Femur (tissue), 1 donor: Measurements from ENCODE around the gene CNTLN.
"Not testable (repeated sequence)": the region's sequence is repeated elsewhere in the genome, so short reads cannot be mapped to it uniquely, and the experiment has no call there.

ENCODE experiments used
- DNase-seq: peaks from one replicate; pipeline ENCODE4 v3.0.0-alpha.2; 2017

Gene CNTLN

DNA sequence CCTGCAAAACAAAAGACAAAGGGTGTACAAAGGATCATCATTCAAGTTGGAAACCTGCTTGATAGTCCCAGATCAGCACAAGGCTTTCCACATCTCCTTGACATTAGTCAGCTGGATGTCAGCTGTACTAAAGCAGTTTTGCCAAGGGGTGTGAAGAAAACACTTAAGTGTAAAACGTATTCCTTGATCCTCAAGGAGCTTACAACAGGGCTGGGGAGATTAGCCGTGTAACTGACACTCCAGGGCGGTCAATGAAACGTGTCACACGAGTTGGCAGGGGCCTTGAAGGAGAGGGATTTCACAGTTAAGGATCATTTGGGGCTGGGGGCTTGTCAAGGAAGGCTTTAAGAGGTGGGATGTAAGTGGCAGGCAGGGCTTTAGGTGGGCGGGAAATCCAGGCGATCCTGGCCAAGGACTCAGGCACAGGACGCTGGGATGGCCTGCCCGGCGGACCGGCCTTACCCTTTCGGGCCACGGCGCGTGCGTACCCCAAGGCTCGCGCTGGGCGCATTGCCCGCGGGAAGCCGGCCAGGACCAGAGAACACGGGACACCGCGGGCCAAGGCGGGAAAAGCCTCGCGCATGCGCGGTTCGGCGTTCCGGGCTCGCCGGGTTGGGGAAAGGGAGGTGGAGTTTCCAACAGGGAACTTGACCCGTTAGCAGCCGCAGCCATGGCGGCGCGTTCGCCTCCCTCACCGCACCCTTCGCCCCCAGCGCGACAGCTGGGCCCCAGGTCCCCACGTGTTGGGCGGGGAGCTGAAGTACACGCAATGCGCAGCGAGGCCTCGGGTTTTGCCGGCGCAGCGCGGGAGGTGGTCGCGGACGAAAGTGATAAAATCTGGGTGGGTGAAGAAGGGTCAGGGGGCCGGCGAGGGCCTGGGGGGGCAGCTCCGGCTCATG is at the start of gene CNTLN:
Gene CNTLN (plus strand): TSS at position 645 of the 899 bp plus-strand sequence. CDS start 26 bp downstream, at position 671.
- DNase-seq, result peak; percentile 96

- no peak for DNase-seq
These were observed 46.3 kb upstream of the CNTLN start for GRCh38 chr9:17088566-17088965.

GRCh38 chr9:17090041-17090440 is 44.8 kb upstream of the CNTLN start:
- DNase-seq, result no peak

DNA sequence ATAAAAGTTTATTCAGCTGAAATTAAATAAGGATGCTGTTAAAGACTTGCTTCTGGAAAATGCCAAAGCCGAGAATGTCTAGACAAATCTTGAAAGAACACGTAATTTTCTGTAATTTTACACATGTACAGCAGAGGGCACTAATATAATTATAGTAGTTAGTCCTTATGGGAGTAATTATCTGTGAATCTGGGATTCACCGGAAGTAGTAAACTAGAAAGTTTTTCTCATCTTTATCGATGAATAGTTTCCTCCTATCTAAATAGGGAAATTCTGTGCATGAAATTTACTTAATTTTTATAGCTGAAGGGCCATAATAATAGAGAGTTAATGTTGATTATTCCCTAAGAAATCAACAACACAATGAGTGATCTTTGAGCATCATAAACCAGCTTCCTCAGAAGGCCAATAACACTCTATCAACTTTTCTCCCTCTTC is 18.4 kb upstream of the CNTLN start:
- no peak for DNase-seq

- DNase-seq, result no peak
These were observed 17.5 kb upstream of the CNTLN start for GRCh38 chr9:17117372-17117771.

DNA sequence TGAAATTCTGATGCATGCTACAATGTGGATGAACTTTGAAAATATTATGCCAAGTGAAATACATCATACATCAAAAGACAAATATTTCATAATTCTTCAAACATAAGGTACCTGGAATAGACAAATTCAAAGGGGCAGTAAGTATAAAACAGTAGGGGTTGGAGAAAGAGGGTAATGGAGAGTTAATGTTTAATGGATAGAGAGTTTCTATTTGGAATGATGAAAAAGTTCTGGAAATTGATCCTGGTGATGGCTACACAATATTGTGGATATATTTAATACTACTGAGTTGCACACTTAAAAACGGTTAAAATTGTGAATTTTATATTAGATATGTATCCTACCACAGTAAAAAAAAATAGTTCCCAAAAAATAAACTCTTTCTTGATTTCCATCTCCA is 14.6 kb upstream of the CNTLN start:
- no peak for DNase-seq

DNA sequence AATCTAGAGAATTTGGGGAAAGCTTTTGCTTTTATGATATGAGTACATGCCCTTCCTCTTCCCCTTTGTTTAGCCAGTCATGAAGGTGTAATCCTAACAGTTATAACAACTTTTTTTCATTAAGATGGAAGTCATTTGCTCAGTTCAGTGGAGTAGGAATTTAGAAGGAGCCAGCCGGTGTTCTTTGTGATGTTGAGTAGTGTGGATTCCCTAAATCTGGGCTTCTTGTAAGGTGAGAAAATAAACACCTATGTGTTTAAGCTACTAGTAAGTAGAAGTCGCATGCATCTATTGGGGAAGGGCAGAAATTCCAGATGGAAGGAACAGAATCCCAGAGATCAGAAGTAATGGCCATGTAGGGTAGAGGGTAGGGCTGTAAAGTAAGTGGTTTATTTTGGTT is 13.6 kb upstream of the CNTLN start:
- DNase-seq, result no peak

DNA sequence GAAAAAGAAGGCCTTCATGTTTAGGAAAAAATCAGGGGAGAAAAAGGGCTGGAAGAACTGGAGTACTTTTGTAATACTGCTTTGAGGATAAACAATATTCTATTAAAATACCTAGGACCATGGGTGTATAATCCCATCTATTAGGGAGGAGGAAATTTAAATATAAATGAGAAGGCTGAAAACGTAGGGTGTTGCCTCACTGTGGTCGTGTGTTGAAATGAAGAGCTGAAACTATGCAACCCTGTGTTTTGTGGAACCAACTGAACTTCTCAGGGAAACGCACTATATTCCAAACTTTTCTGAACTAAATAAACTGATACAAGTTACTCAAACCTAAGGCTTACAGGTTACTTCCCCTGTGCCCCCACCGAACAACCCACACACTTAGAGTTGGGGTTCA is 4.5 kb upstream of the CNTLN start:
- no peak for DNase-seq

GRCh38 chr9:17130725-17131124 is 4.1 kb upstream of the CNTLN start:
- DNase-seq, result no peak

DNA sequence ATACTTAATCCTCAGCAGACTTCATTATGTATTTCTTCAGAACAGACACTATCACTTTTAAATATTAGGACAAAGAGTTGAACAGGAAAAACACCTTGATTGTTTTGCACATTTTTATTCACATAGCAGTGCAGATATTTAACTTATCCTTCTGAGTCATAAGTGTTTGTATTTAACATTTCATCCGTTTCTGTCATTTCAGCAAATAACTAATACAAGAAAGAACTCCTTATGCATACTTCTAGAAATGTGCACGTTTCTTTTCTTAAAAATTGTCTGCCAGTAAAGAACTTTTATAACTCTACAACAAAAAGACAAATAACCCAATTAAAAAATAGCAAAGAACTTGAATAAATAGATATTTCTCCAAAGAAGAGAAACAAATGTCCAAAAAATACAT is 3.3 kb upstream of the CNTLN start:
- DNase-seq, result no peak

DNA sequence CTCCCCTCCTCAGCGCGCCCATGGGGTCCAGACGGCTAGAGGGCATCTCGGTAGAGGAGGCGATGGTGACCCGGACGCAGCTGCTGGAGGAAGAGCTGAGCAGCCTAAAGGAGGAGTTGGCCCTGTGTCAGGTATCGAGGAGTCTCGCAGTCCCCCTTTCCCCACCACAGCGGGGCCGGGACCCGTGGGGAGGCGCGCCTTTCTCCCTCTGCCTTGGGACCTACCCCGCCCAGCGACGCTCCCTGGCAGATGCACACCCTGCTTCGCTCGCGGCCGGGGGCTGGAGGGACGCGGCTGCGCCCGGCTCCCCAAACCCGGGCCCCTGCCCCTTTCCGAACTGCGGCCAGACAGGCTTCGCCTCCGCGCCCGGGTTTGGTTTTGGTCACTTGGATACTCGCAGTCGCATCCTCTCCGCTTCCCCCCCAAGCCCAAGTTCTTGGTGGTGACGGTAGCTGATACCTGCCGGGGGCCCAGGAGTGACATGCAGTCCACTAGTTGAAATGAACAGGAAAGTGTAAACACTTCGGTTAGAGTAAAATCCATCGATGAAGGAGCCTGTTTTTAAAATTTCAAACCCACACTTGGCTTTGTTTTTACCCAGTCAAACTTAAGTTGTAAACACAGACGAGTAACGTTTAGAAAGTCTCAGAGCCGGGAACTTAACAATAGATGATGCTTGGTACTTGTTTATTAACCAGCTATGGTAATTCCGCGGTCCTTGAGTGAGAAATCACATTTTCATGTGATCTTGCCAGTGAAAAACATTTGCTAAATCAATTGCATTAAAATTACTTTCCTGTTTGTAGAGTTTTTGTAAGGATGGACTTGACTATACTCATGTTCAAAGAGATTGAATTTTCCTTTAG is 688 bp downstream of the CNTLN start:
- peak; percentile 71 for DNase-seq

GRCh38 chr9:17137566-17137965 is 2.7 kb downstream of the CNTLN start:
- DNase-seq, result no peak

GRCh38 chr9:17138503-17138902 is 3.7 kb downstream of the CNTLN start:
- no peak for DNase-seq

- DNase-seq, result no peak
These were observed 5.6 kb downstream of the CNTLN start for GRCh38 chr9:17140418-17140817.

GRCh38 chr9:17148324-17148723 is 13.5 kb downstream of the CNTLN start:
- DNase-seq, result no peak

DNA sequence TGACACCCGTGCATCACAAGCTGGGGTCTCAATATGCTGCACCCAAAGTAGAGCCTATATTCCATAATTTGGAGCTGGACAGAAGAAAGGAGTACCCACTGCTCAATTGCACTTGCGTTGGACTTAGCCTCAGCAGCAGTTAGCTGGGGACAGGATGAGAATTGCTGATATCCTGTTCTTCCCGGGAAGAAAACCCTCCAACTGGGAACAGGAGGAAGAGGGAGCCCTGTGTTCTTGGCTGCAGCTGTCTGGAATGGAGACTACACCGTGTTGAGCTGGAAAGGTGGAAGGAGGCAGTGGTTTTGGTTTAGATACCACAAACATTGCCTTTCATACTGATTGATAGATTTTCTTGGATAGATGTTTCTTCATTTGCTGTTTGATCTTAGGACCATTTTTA is 24.6 kb downstream of the CNTLN start:
- DNase-seq, result no peak

GRCh38 chr9:17160327-17160726 is 25.5 kb downstream of the CNTLN start:
- no peak for DNase-seq

GRCh38 chr9:17165764-17166163 is 30.9 kb downstream of the CNTLN start:
- no peak for DNase-seq

- no peak for DNase-seq
These were observed 31.5 kb downstream of the CNTLN start for GRCh38 chr9:17166346-17166745.

- DNase-seq, result no peak
These were observed 36.7 kb downstream of the CNTLN start for GRCh38 chr9:17171309-17172094.

GRCh38 chr9:17177496-17177895 is 42.7 kb downstream of the CNTLN start:
- not testable (repeated sequence) for DNase-seq

GRCh38 chr9:17185481-17186029 is 50.7 kb downstream of the CNTLN start:
- no peak for DNase-seq

DNA sequence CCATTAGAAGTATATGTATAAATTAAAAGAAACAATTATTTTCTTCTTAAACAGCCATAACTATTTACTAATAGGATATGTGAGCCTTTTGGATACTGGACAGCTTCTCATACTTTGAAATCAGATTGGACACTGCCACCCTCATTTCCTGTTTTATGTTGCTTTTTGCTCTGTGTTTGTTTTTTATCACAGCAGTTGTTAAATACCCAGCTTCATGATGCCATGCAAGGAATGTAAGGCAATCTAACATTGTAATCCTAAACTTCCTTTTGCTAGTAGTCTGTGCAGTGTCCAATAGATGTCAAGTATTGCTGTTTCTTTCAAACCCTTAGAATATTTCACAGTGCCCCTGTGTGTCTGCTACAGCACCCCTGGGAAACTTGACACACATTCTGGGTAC is 56.2 kb downstream of the CNTLN start:
- DNase-seq, result no peak
